ENCODE measurements around the gene CPEB1. TPM values are rescaled to one million over a fixed set of nuclear protein-coding genes. Genes with fewer than 3 reads are reported as not detected.
"Not testable (repeated sequence)": the region's sequence is repeated elsewhere in the genome, so short reads cannot be mapped to it uniquely, and the experiment has no call there.

CPEB1 gene
- total RNA-seq, 1 donor from 2014 or later = 15.4 TPM

GRCh38 chr15:82647835-82648256, 683 bp upstream of the CPEB1 start:
- DNase-seq (ENCODE audit: low read depth) (no peak), FAIRE-seq (no peak)
- TF ChIP-seq CTCF (IDR thresholded peaks at IDR 0.05; ENCODE audit: insufficient read depth, low read depth, low read length) (no peak), EZH2 (IDR thresholded peaks at IDR 0.05; ENCODE audit: insufficient read depth, low read length) (peak; percentile 86)
- Histone ChIP-seq H4K20me1 (ENCODE audit: insufficient read depth, low read length) (no peaks in the 10 kb centered on the region), H3K9me3 (ENCODE audit: insufficient read depth, low read depth, low read length) (no peaks in the 10 kb centered on the region), H2AFZ (ENCODE audit: low read depth, low read length) (peak overlapping the region; percentile 63), H3K4me1 (ENCODE audit: insufficient read depth, low read length) (peaks cover 3% of the 10 kb centered on the region), H3K4me2 (ENCODE audit: low read length) (peak overlapping the region; percentile 84), H3K36me3 (ENCODE audit: insufficient read depth, low read length) (no peaks in the 10 kb centered on the region), H3K27ac (ENCODE audit: low read depth, low read length) (no peak overlapping the region), H3K27me3 (ENCODE audit: insufficient read depth, low read length) (peaks cover 46% of the 10 kb centered on the region), H3K79me2 (ENCODE audit: insufficient read depth, low read length) (no peaks in the 10 kb centered on the region), H3K9ac (ENCODE audit: low read length) (peak overlapping the region; percentile 14), H3K4me3 (ENCODE audit: insufficient read depth, low read depth, low read length) (peak overlapping the region; percentile 44)
- H3K36me3 Mint-ChIP-seq (ENCODE audit: low read depth, unreplicated experiment) = no peaks in the 10 kb centered on the region
- H3K27me3 Mint-ChIP-seq (ENCODE audit: low read depth, unreplicated experiment) = peaks cover 8% of the 10 kb centered on the region
- H3K27ac Mint-ChIP-seq (ENCODE audit: unreplicated experiment) = no peak overlapping the region
- H3K9me3 Mint-ChIP-seq (ENCODE audit: unreplicated experiment) = no peaks in the 10 kb centered on the region
- H3K4me3 Mint-ChIP-seq (ENCODE audit: unreplicated experiment) = peak overlapping the region; percentile 83
- peaks cover 18% of the 10 kb centered on the region for H3K4me1 Mint-ChIP-seq (ENCODE audit: low read depth, unreplicated experiment)

- no peaks in the 10 kb centered on the region for H3K9me3 Mint-ChIP-seq (ENCODE audit: unreplicated experiment)
- peaks cover 3% of the 10 kb centered on the region for H3K4me1 ChIP-seq (ENCODE audit: insufficient read depth, low read length)
- FAIRE-seq (no peak), DNase-seq (ENCODE audit: low read depth) (no peak)
- TF ChIP-seq EZH2 (IDR thresholded peaks at IDR 0.05; ENCODE audit: insufficient read depth, low read length) (peak; percentile 68), CTCF (IDR thresholded peaks at IDR 0.05; ENCODE audit: insufficient read depth, low read depth, low read length) (no peak)
- H3K27me3 Mint-ChIP-seq (ENCODE audit: low read depth, unreplicated experiment) = peaks cover 8% of the 10 kb centered on the region
- peaks cover 20% of the 10 kb centered on the region for H3K4me1 Mint-ChIP-seq (ENCODE audit: low read depth, unreplicated experiment)
- H4K20me1 ChIP-seq (ENCODE audit: insufficient read depth, low read length) = no peaks in the 10 kb centered on the region
- H3K27me3 ChIP-seq (ENCODE audit: insufficient read depth, low read length) = peaks cover 49% of the 10 kb centered on the region
- no peaks in the 10 kb centered on the region for H3K36me3 Mint-ChIP-seq (ENCODE audit: low read depth, unreplicated experiment)
- no peak overlapping the region for H3K27ac ChIP-seq (ENCODE audit: low read depth, low read length)
- peak overlapping the region; percentile 84 for H3K4me2 ChIP-seq (ENCODE audit: low read length)
- peak overlapping the region; percentile 63 for H2AFZ ChIP-seq (ENCODE audit: low read depth, low read length)
- H3K4me3 Mint-ChIP-seq (ENCODE audit: unreplicated experiment) = peak overlapping the region; percentile 81
- H3K79me2 ChIP-seq (ENCODE audit: insufficient read depth, low read length) = no peaks in the 10 kb centered on the region
- peak overlapping the region; percentile 86 for H3K27ac Mint-ChIP-seq (ENCODE audit: unreplicated experiment)
- no peak overlapping the region for H3K9ac ChIP-seq (ENCODE audit: low read length)
- no peaks in the 10 kb centered on the region for H3K9me3 ChIP-seq (ENCODE audit: insufficient read depth, low read depth, low read length)
- H3K4me3 ChIP-seq (ENCODE audit: insufficient read depth, low read depth, low read length) = peak overlapping the region; percentile 44
- H3K36me3 ChIP-seq (ENCODE audit: insufficient read depth, low read length) = no peaks in the 10 kb centered on the region
These were observed 716 bp downstream of the CPEB1 start for GRCh38 chr15:82646250-82647044.

- not testable (repeated sequence) for H3K9me3 Mint-ChIP-seq (ENCODE audit: unreplicated experiment); H3K36me3 Mint-ChIP-seq (ENCODE audit: low read depth, unreplicated experiment); H3K4me3 ChIP-seq (ENCODE audit: insufficient read depth, low read depth, low read length); H3K4me3 Mint-ChIP-seq (ENCODE audit: unreplicated experiment); FAIRE-seq; H3K4me1 ChIP-seq (ENCODE audit: insufficient read depth, low read length); H3K9ac ChIP-seq (ENCODE audit: low read length); H4K20me1 ChIP-seq (ENCODE audit: insufficient read depth, low read length); H3K27me3 Mint-ChIP-seq (ENCODE audit: low read depth, unreplicated experiment); H3K9me3 ChIP-seq (ENCODE audit: insufficient read depth, low read depth, low read length); H3K79me2 ChIP-seq (ENCODE audit: insufficient read depth, low read length); H3K27ac ChIP-seq (ENCODE audit: low read depth, low read length); H3K4me2 ChIP-seq (ENCODE audit: low read length); DNase-seq (ENCODE audit: low read depth); H3K36me3 ChIP-seq (ENCODE audit: insufficient read depth, low read length); H2AFZ ChIP-seq (ENCODE audit: low read depth, low read length)
- peaks cover 60% of the 10 kb centered on the region for H3K27me3 ChIP-seq (ENCODE audit: insufficient read depth, low read length)
- Mint-ChIP-seq H3K27ac (ENCODE audit: unreplicated experiment) (peak overlapping the region; percentile 55), H3K4me1 (ENCODE audit: low read depth, unreplicated experiment) (peaks cover 31% of the 10 kb centered on the region)
These were observed 2.0 kb downstream of the CPEB1 start for GRCh38 chr15:82644967-82645852.
